CD4-positive, alpha-beta T cell treated with Interleukin-12 subunit alpha and Interleukin-12 subunit beta, for 1 hour (primary cell): ENCODE measurements around the gene CA6.
"Not testable (repeated sequence)": the region's sequence is repeated elsewhere in the genome, so short reads cannot be mapped to it uniquely, and the experiment has no call there.

Experiments used
- DNase-seq: peaks from one replicate; pipeline ENCODE4 v3.0.0-alpha.2; 2020

CA6 gene

GRCh38 chr1:9008236-9008635, 62.6 kb downstream of the CA6 start:
- no peak for DNase-seq

GRCh38 chr1:9009438-9010370, 64.0 kb downstream of the CA6 start:
- no peak for DNase-seq

GRCh38 chr1:9010781-9011323, 65.2 kb downstream of the CA6 start:
- no peak for DNase-seq

- DNase-seq: no peak
These were observed 68.2 kb downstream of the CA6 start for GRCh38 chr1:9013819-9014218.

GRCh38 chr1:9014475-9015375, 69.1 kb downstream of the CA6 start:
- DNase-seq: no peak

GRCh38 chr1:9016455-9016854, 70.8 kb downstream of the CA6 start:
- DNase-seq: no peak

GRCh38 chr1:9018333-9018732, 72.7 kb downstream of the CA6 start:
- DNase-seq: no peak

GRCh38 chr1:9019896-9020295, 74.2 kb downstream of the CA6 start:
- no peak for DNase-seq

GRCh38 chr1:9020305-9020704, 74.6 kb downstream of the CA6 start:
- DNase-seq: no peak

- DNase-seq: not testable (repeated sequence)
These were observed 76.5 kb downstream of the CA6 start for GRCh38 chr1:9022026-9022738.

- no peak for DNase-seq
These were observed 77.1 kb downstream of the CA6 start for GRCh38 chr1:9022773-9023172.
